IPS-18c (cell line): ENCODE measurements around the gene ZNF385D.
"Not testable (repeated sequence)": the region's sequence is repeated elsewhere in the genome, so short reads cannot be mapped to it uniquely, and the experiment has no call there.

Source experiments
- H3K4me3 ChIP-seq: 2 replicates; pipeline ENCODE4 v1.7.0; 2013; ENCODE audit warnings: low read depth, mild to moderate bottlenecking, low read length, moderate library complexity; ENCODE audit not compliant: insufficient read depth
- H3K9me3 ChIP-seq: one replicate; pipeline ENCODE4 v1.6.1; 2013; ENCODE audit warnings: mild to moderate bottlenecking, low read length, moderate library complexity; ENCODE audit not compliant: control insufficient read depth, insufficient read depth

ZNF385D gene

GRCh38 chr3:21515417-21515816 is 235.6 kb downstream of the ZNF385D start:
- H3K4me3 ChIP-seq, result no peak overlapping the region
- H3K9me3 ChIP-seq, result no peaks in the 10 kb centered on the region

DNA sequence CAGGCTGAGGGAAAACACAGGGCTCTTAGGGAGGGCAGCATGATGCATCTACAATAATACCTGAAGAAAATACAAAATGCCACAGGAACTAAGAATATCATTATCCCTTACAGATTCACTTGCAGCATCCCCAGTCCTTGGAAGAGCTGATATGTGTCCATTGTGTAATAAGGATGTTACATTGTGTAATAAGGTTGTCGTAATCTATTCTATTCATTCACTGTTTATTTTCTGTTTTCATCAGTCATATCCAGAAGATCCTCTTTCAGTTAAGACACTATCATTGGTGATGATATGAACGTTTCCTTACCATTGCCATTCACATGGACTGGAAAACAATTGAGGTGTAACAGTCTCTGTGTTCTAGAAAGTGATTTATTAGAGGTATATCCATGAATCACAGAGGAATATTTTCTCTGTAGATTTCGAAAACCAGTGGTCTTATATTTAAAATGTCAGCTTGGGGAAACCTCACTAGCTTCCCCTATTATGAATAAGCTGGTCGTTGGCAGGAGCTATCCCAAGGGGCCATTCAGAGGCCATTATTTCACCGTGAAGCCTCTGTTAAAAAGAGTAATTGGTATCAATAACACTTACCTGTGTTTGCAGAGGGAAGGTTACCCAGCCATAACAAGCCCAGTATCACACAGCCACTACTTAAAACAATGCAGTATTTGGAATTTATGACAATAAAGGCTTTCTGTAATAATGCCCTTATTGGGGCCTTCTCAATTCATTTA is 241.1 kb downstream of the ZNF385D start:
- no peaks in the 10 kb centered on the region for H3K9me3 ChIP-seq
- no peak overlapping the region for H3K4me3 ChIP-seq

DNA sequence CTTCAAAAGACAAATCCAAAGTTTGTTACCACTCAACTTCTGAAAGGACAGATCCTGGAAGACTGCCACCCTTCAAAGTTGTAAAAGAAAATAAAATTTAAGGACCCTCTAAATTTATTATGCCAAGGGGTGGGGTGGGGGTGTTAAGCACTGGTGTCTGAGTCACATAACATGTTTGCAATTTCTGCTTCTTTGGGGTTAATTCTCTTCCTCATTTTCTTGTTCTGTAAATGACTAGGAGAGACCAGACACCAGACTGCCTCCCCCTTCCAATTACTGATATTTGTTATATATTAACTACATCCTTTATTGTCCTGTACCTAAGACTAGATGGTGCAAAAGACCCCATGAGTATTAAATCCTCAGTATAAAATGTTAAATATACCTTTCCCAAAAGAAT is 242.8 kb downstream of the ZNF385D start:
- no peak overlapping the region for H3K4me3 ChIP-seq
- no peaks in the 10 kb centered on the region for H3K9me3 ChIP-seq

- H3K9me3 ChIP-seq, result no peaks in the 10 kb centered on the region
- H3K4me3 ChIP-seq, result no peak overlapping the region
Observed at GRCh38 chr3:21505711-21506460, 245.1 kb downstream of the ZNF385D start.

DNA sequence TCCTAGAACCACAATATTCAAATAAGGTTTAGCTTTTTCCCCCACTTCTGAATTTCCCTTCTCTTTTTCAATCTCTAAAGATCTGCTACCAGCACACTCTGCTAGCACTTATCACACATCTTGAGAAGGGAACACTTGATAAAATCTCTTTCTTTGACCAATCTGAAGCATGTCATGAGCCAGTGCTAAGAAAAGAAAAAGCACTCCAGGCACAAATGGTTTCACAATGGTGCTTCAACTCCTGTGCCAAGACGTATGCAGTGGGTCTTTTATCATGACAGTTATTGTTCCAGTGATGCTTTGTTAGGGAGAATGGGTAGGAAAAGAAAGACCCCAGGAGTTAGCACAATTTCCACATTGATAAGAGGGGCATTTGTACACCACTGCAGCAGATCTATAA is 248.4 kb downstream of the ZNF385D start:
- no peaks in the 10 kb centered on the region for H3K9me3 ChIP-seq
- H3K4me3 ChIP-seq, result no peak overlapping the region

GRCh38 chr3:21500834-21501233 is 250.2 kb downstream of the ZNF385D start:
- no peak overlapping the region for H3K4me3 ChIP-seq
- H3K9me3 ChIP-seq, result no peaks in the 10 kb centered on the region

- not testable (repeated sequence) for H3K9me3 ChIP-seq
Observed at GRCh38 chr3:21490671-21491070, 260.3 kb downstream of the ZNF385D start.

GRCh38 chr3:21487520-21487919 is 263.5 kb downstream of the ZNF385D start:
- H3K4me3 ChIP-seq, result no peak overlapping the region
- no peaks in the 10 kb centered on the region for H3K9me3 ChIP-seq

More at GRCh38 chr3:21490671-21491070, 260.3 kb downstream of the ZNF385D start:
- not testable (repeated sequence) for H3K4me3 ChIP-seq

- not testable (repeated sequence) for H3K9me3 ChIP-seq, H3K4me3 ChIP-seq
Observed at GRCh38 chr3:21486024-21486935, 264.7 kb downstream of the ZNF385D start.

GRCh38 chr3:21484828-21485144 is 266.2 kb downstream of the ZNF385D start:
- Histone ChIP-seq H3K9me3 (no peaks in the 10 kb centered on the region), H3K4me3 (no peak overlapping the region)

DNA sequence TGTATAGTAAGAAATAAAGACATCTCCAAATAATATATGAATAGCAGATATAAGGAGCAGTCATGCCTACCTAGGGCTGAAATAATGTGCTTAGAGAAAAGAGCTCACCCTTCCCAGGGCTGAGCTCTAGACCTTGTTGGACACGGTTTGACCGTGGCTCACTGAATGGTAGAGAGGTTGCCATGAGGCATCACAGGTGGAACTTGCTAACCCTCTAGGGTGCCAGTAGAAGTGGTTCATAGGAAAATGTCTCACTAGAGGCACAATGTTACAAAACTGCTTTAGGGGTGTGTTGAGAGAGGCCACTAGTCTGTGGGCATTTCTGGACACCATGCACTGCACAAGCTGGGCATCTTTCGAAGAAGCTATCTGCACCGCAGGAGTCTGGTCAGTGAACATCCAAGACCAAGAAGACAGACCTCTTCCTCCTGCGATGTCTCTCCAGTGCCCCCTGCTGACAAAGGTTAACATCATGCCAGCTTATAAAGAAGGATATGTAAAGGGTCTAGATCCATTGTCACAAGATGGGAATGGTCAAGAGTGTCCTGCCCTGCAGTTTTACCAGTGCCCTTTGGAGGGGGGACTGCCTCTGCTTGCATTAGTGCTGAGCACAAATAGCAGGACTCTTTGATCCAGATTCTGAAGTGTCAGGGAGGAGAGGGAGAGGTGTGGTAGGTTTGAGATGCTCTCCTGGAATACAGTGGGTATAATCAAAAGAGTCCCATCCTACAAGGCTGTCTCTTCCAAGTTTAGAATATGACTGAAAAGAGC is 266.8 kb downstream of the ZNF385D start:
- Histone ChIP-seq H3K4me3 (no peak overlapping the region), H3K9me3 (no peaks in the 10 kb centered on the region)

- Histone ChIP-seq H3K4me3 (no peak overlapping the region), H3K9me3 (no peaks in the 10 kb centered on the region)
Observed at GRCh38 chr3:21481991-21482390, 269.0 kb downstream of the ZNF385D start.

DNA sequence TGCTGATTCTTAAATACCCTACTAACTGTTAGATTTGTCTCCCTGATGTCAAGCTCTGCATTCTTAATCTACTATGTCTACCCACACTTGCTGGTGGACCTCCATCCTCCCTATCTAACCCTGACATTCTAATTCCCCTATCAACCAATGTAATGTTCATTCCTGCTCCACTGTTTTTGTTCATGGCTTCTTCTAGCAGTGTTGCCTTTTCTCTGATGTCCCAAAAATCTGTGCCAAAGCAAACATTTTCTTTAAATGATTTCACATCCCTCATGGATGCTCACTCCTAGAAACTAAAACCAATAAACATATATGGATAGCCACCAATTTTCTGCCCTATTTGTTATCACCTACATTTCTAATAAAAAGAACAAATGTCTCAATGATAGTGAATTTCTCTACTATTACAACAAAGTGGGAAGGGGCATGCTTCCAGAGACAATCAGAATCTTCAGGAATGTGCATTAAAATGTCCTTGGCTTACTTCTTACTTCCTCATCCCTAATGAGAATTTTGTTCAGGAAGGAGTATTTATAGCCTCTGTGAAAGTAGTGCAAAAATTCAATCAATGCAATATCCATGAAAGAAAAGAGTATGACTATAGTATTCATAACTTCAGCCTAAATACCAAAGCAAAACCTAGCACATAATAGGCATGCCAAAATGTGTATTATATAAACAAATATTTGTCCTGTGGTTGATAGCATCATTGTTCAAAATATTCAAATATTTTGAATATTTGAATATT is 273.3 kb downstream of the ZNF385D start:
- Histone ChIP-seq H3K4me3 (no peak overlapping the region), H3K9me3 (no peaks in the 10 kb centered on the region)

GRCh38 chr3:21466476-21466875 is 284.5 kb downstream of the ZNF385D start:
- no peak overlapping the region for H3K4me3 ChIP-seq
- H3K9me3 ChIP-seq, result no peaks in the 10 kb centered on the region

DNA sequence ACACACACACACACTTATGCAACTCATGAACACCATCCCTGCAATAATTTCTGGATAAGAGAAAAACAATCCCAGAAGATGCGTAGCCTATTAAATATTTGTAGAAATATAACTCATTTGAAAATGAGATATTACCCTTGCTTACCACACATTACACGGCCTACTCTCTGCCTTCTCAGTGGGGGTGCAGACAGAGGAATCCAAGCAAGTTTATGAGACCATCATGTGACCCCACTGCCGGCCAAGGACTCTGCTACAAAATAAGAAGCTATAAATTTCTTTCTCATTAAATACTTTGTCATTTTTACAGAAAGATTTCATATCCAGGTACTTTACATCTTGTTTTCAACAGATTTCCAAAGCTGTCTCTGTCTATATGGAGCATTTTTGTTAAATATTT is 286.3 kb downstream of the ZNF385D start:
- Histone ChIP-seq H3K4me3 (no peak overlapping the region), H3K9me3 (no peaks in the 10 kb centered on the region)

GRCh38 chr3:21463319-21463718 is 287.7 kb downstream of the ZNF385D start:
- Histone ChIP-seq H3K9me3 (no peaks in the 10 kb centered on the region), H3K4me3 (no peak overlapping the region)
